SKM-1 treated with dmso at 0.1 percent for 144 hours (cell line): ENCODE results near the gene CYTH3.
"Not testable (repeated sequence)": the region's sequence is repeated elsewhere in the genome, so short reads cannot be mapped to it uniquely, and the experiment has no call there.

Experiments used
- DNase-seq: peaks from one replicate; lab custom pipeline; 2025; ENCODE audit not compliant: unreplicated experiment; lab: John Stamatoyannopoulos, UW

Gene CYTH3, protein sequence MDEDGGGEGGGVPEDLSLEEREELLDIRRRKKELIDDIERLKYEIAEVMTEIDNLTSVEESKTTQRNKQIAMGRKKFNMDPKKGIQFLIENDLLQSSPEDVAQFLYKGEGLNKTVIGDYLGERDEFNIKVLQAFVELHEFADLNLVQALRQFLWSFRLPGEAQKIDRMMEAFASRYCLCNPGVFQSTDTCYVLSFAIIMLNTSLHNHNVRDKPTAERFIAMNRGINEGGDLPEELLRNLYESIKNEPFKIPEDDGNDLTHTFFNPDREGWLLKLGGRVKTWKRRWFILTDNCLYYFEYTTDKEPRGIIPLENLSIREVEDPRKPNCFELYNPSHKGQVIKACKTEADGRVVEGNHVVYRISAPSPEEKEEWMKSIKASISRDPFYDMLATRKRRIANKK

DNA sequence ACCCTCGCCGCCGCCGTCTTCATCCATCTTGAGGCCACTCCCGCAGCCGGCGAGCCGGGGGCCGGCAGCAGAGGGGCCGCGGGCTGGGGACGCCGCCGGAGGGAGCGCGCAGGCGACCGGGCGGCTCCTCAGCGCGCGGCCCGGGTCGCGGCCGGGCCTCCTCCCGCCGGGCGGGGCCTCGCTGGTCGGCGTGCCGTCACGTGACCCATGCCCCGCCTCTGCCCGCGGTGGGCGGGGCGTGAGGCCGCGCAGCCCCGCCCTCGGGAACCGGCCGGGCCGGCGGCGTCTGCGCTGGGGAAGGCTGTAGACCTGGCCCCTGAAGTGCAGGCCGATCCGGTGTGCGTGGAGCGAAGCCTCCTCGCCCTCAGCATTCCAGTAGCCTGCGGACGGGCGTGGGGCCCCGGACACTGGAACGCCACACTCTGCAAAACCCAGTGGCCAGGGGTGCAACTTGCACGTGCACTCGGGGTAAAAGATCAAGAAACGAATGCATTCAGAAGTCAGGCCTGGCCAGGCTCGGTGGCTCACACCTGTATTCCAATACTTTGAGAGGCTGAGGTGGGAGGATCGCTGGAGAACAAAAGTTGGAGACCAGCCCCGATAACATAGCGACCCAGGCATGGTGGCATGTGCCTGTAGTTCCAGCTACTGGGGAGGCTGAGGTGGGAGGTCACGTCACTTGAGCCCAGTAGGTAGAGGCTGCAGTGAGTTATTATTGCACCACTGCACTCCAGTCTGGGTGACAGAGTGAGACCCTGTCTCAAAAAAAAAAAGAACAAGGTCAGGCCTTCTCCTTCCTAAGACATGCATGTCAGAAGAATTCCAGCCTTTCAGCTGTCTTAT lies at the start of gene CYTH3:
Gene CYTH3, minus strand, starts transcription at position 144 of the 843 bp plus-strand sequence. Its CDS starts 117 bp downstream, at position 27.
- peak; percentile 72 for DNase-seq

DNA sequence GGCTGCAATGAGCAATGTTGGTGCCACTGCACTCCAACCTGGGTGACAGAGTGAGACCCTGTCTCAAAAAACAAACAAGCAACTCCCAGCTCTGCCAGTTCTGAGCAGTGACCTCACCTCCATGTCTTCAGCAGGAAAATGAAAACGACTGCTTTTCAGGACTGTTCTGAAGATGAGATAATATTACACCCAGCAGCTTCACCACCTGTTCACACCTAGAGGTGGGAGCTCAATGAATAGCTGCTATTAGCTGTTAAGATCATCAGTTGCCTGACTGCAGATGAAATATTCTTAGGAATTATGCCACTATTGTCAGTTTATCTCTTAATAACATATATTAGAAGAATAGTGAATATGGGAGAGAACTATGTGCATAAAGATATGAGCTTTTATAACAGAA lies 48.4 kb upstream of the CYTH3 start:
- no peak for DNase-seq

DNA sequence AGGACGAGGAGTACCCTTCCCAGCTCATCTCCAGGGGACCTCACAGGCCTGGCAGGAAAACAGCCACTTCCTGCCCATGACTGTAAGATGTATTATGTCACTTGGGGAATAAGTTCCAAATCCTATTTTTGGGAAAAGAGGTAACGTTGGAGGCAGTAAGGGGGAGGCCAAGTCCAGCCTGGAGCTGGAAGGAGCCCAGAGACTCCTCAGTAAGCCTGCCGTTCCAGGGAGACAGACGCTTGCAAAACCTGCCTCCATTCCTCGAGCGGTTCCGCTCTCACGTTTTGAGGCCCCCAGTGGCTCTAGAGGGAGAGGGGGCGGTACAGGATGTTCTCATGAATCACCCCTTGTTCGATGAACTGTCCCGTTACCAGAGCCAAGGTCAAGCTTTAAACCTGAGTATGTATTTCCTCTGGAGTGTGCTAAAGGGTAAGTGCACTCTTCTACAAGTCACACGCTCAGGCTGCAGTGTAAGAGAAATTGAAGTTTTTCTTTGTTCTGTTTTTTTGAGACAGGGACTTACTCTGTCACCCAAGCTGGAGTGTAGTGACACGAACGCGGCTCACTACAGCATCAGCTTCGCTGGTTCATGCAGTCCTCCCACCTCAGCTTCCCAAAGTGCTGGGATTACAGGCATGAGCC lies 45.5 kb upstream of the CYTH3 start:
- no peak for DNase-seq

DNA sequence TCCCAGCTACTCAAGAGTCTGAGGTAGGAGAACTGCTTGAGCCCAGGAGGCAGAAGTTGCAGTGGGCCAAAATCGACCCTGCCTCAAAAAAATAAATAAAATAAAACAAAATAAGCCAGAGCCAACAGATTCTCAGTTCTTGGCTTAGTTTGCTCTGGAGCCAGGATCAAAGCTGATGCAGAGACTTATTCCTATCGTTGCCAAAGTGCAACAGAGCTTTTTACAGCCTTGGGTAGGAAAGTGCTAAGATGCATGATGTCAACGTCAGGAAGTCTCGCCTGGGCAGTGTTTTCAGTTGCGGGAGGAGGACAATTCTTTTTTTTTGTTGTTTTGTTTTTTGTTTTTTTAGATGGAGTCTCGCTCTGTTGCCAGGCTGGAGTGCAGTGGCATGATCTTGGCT lies 43.8 kb upstream of the CYTH3 start:
- no peak for DNase-seq

DNA sequence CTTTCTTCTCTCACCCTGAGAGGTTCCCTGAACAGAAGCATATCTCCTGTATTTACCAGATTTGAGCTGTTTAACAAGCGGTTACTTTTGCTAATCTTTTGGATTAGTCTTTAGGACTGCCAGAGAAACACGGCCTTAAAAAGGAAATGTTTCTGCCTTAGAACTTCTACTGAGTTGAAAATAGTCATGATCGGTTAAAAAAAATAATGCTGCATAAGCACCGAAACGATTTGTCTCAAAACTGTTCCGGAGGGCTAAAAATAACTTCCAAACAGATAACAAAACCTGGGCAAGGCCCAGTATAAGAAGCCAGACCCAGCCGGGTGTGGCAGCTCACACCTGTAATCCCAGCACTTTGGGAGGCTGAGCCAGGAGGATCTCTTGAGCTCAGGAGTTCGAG lies 43.3 kb upstream of the CYTH3 start:
- no peak for DNase-seq

DNA sequence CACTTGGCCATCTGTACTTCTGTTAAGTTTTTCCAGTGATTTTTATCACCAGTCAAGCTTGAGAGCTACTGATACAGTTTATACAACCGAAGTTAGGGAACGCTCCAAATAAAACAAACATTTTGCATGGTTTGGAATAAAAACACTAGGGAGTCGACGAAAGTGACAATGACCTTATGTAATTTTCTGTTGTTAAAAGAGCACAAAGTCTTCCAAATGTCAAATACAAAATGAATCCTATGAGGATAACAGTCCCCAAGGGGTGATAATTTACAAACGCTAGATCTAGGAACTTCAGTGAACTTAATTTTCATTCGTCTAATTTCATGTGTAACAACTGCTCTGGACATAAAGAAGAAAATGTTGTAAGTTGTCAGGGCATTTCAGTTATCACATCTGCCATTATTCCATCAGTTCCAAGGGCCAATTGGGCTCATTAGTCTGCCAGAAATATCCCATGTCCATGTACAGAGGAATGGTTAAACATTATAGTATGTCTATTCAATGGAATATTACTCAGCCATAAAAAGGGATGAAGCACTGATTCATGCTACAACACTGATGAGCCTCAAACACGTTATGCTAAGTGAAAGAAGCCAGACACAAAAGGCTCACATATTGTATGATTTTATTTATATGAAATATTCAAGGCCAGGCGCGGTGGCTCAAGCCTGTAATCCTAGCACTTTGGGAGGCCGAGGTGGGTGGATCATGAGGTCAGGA lies 38.0 kb upstream of the CYTH3 start:
- no peak for DNase-seq

DNA sequence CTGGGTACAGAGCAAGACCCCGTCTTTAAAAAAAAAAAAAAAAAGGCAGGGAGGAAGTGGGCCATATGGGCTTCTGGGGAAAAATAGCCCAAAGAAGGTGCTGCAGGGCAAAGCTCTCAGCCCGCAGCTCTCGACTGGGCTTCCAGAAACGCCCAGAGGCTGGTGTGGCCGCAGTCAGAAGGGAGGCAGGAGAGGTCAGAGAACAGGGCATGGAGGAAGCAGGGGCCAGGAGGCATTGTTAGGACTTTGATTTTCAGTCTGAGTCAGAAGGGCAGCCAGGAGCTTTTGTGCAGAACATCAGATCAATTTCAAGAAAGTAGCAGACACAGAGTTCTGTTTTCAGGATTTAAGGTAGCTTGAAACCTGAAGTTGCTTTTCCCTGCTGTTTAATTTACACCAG lies 35.3 kb upstream of the CYTH3 start:
- no peak for DNase-seq

DNA sequence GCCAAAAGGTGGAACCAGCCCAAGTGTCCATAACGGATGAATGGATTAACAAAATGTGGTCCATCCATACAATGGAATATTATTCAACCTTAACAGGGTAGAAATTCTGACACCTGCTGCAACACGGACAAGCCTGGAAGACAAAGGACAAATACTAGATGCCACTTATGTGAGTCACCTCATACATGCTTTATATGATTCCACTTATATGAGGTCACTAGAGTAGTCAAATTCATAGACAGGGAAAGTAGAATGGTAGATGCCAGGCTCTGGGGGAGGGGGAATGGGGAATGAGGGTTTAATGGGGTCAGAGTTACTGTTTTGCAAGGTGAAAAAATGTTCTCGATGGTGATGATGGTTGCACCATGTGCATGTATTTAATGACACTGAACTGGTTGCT lies 34.0 kb upstream of the CYTH3 start:
- no peak for DNase-seq

DNA sequence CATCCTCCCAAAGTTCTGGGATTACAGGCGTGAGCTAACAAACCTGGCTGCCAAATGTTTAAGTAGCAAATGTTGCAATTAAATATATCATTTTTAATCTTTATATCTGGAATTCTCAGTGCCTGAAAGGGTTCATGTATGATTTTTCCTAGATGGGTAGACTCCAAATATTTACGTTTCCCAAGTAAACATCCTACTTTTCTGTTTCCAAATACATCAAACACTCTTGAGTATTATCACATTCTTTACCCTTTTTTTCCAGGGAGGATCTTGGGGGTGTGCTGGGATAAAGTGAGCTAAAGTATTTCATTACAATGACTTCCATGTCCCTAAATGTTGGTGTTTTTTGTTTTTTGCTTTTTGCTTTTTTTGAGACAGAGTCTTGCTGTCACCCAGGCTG lies 32.9 kb upstream of the CYTH3 start:
- DNase-seq, result no peak

DNA sequence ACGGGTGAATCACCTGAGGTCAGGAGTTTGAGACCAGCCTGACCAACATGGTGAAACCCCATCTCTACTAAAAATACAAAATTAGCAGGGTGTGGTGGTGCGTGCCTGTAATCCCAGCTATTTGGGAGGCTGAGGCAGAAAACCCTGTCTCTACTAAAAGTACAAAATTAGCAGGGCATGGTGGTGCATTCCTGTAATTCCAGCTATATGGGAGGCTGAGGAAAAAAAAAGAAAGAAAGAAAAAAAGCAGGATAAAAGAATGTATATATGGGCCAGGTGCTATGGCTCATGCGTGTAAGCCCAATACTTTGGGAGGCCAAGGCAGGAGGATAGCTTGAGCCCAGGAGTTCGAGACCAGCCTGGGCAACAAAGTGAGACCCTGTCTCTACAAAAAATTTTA lies 29.0 kb upstream of the CYTH3 start:
- DNase-seq, result not testable (repeated sequence)

DNA sequence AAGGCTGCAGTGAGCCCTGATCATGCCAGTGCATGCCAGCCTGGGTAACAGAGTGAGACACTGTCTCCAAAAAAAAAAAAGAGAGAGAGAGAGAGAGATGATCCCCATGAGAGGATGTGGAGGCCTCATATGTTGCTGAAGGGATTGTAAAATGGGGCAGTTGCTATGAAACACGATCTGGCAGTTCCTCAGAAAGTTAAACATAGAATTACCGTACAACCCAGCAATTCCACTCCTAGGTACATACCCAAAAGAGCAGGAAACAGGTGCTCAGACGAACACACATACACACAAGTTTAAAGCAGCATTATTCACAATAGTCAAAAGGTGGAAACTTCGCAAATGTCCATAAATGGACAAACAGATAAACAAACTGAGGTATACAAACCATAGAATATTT lies 27.4 kb upstream of the CYTH3 start:
- no peak for DNase-seq

DNA sequence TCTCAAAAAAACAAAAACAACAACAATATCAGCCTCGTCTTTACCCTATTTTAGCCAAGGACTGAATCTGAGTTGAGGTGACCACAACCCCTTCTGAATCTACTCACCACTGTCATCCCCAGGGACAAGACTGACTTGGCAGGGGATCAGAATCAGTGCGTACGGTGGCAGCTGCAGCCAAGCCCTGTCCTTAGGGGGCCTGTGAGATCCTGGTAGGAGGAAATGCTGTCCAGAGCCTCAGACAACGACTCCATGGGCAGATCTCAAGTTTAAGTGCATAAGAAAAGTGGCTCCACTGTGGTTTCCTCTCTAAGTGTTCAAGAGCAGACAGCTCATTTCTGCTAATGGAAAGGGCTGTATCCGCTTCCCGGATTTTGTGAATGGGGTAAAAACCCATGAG lies 22.4 kb upstream of the CYTH3 start:
- no peak for DNase-seq

DNA sequence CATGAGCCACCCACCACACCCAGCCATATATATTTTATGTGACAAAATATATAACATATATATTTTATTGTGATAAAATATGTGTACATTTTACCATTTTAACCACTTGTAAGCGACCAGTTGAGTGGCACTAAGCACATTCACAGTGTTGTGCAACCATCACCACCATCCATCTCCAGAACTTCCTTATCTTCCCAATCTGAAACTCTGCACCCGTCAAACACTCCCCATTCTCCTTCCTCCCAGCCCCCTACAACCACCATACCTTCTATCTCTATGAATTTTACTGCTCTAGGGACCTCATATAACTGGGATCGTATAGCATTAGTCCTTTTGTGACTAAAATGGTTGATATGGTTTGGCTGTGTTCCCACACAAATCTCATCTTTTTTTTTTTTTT lies 20.8 kb upstream of the CYTH3 start:
- DNase-seq, result no peak

DNA sequence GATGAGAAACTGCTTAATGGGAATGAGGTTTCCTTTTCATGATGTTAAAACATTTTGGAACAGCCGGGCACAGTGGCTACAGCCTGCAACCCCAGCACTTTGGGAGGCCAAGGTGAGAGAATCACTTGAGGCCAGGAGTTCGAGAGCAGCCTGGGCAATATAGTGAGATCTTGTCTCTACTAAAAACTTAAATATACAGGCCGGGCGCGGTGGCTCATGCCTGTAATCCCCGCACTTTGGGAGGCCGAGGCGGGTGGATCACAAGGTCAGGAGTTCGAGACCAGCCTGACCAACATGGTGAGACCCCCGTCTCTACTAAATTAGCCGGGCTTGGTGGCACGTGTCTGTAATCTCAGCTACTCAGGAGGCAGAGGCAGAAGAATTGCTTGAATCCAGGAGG lies 19.5 kb upstream of the CYTH3 start:
- not testable (repeated sequence) for DNase-seq

DNA sequence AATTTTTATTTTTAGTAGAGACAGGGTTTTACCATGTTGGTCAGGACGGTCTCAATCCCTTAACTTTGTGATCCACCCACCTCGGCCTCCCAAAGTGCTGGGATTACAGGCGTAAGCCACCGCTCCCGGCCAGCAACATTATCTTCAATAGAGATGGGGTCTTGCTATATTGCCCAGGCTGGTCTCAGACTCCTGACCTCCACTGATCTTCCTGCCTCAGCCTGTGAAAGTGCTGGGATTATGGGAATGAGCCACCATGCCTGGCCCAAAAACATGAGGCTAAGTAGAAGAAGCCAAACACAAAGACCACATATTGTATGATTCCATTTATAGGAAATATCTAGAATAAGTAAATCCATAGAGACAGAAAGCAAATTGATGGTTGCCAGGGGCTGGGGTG lies 19.1 kb upstream of the CYTH3 start:
- no peak for DNase-seq

DNA sequence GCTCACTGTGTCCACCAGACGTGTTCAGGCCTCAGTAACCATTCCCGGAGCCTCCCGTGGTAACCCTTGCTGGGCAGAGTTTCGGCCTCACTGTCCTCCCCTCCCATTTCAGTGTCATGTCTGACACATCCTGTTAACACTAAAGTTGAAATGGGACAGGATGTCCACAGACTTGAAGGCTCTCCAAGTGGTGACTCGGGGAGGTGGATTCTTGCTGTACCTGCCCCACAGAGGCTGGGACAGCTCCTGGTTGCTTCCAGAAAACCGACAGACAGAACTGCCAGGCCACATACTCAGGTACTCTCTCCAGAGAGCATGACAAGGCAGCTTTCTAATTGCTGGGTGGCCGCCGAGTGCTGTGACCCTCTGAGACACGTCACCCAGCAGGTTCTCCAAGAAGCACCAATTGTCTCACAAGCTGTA lies 17.9 kb upstream of the CYTH3 start:
- no peak for DNase-seq

DNA sequence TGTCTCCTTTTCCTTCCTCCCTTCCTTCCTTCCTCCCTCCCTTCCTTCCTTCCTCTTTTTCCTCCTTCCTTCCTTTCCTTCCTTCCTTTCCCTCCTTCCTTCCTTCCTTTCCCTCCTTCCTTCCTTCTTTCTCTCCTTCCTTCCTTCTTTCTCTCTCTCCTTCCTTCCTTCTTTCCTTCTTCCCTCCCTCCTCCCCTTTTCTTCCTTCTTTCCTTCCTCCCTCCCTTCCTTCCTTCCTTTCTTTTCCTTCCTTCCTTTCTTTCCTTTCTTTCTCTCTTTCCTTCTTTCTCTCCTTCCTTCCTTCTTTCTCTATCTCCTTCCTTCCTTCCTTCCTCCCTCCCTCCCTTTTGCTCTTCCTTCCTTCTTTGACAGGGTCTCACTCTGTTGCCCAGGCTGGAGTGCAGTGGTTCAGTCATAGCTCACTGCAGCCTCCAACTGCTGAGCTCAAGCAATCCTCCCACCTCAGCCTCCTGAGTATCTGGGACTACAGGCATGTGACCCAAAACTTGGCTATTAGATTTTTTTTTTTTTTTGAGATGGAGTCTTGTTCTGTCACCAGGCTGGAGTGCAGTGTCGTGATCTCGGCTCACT lies 15.9 kb upstream of the CYTH3 start:
- DNase-seq, result no peak

DNA sequence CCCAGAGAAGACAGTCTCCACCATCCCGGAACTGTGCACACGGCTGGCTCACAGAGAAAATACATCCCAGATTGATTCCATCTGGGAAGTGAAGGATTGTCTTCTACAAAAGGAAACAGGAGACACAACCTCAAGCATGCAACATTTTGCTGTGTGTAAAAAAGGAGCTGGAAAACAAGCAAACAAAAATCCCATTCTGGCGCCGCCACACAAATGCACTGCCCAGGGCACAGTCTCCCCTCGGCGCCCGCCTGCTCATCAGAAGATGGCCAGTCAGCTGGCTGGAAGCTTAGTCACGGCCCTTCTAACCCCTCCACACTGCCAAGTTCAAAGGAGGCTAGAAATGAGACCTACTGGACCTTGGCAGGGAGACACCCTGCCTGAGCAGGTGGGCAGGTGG lies 14.1 kb upstream of the CYTH3 start:
- DNase-seq, result no peak

DNA sequence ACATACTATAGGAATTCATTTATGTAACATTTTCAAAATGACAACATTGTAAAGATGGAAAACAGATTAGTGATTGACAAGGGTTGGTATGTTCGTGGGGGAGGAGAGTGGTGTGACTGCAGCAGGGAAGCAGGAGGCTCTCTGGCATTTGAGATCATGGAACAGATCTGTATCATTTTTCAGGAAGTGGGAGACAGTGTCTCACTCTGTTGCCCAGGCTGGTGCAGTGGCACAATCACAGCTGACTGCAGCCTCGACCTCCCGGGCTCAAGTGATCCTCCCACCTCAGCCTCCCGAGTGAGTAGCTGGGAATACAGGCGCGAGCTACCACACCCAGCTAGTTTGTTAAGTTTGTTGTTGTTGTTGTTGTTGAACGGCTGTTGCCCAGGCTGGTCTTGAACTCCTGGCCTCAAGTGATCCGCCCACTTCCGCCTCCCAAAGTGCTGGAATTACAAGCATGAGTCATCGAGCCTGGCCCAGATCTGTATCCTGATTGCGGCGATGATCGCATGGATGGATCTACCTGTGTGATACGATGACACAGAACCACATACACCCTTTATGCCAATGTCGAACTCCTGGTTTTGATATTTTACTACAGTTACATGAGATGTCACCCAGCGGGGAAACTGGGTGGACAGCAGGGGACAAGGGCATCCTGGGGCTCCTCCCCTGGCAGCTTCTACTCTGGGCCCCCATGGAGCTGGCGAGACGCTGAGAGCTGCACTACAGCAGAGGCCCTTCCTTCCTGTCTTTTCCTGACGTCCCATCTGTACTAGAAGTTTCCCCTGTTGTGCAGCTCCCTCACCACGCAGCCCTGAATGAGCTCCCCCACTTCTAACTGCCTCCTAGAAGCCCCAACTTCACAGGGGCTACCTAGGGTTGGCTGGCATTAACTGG lies 12.3 kb upstream of the CYTH3 start:
- DNase-seq, result no peak

DNA sequence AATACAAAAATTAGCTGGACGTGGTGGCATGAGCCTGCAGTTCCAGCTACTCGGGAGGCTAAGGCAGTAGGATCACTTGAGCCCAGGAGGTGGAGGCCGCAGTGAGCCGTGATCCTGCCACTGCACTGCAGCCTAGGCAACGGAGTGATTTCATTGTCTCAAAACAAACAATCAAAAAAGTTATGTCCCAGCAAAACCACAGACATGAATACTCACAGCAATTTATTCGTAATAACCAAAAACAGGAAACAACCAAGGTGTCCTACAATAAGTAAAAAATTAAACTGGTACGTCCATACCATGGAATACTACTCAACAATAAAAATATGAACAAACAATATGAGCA lies 11.6 kb upstream of the CYTH3 start:
- no peak for DNase-seq
